Metanephros (tissue), 1 donor: ENCODE results near the gene TAAR2. TPM values are rescaled to one million over a fixed set of nuclear protein-coding genes. Genes with fewer than 3 reads are reported as not detected.

Source experiments
- total RNA-seq: library from RNA; depleted of rRNA; stranded (reverse); fragments of >200 nt; gene quantifications from one replicate; pipeline ENCODE4 v1.2.3, GENCODE V29; 2014

The TAAR2 gene
- not detected for total RNA-seq

GRCh38 chr6:132624175-132624574, at the start of gene TAAR2:
TAAR2 (minus strand) TSS chr6:132624275; CDS start chr6:132624275, 0 bp downstream.

GRCh38 chr6:132659082-132659481, 35.0 kb upstream of the TAAR2 start, which contains the start of gene TAAR1:
TAAR1 (minus strand) TSS chr6:132659182; CDS start chr6:132646003, 13,179 bp downstream.

GRCh38 chr6:132589454-132589853, 34.6 kb downstream of the TAAR2 start, which contains the start of gene TAAR5:
TAAR5 (minus strand) TSS chr6:132589741; CDS start chr6:132589686, 55 bp downstream.

GRCh38 chr6:132570221-132570777, 53.8 kb downstream of the TAAR2 start, which contains the start of gene TAAR6:
TAAR6 (plus strand) TSS chr6:132570322; CDS start chr6:132570322, 0 bp downstream.

Other genes starting within 250 kb of the TAAR2 start
- 209 TPM for gene MOXD1, start 222.8 kb downstream of the TAAR2 start, total RNA-seq
- gene STX7, start 111.2 kb downstream of the TAAR2 start, total RNA-seq, result 65.6 TPM
- gene TAAR9, start 86.0 kb downstream of the TAAR2 start, total RNA-seq, result not detected
- not detected for gene TAAR8, start 71.6 kb downstream of the TAAR2 start, total RNA-seq
- gene TAAR6, start 54.0 kb downstream of the TAAR2 start, total RNA-seq, result not detected
- gene TAAR5, start 34.5 kb downstream of the TAAR2 start, total RNA-seq, result not detected
- not detected for gene TAAR1, start 34.9 kb upstream of the TAAR2 start, total RNA-seq
- 0.35 TPM for gene VNN1, start 89.8 kb upstream of the TAAR2 start, total RNA-seq
- 23.5 TPM for gene VNN2, start 133.6 kb upstream of the TAAR2 start, total RNA-seq
- 17.3 TPM for gene SLC18B1, start 174.4 kb upstream of the TAAR2 start, total RNA-seq
- 1,981 TPM for gene RPS12, start 190.3 kb upstream of the TAAR2 start, total RNA-seq